ENCODE measurements around the gene ZFP92. TPM values are rescaled to one million over a fixed set of nuclear protein-coding genes. Genes with fewer than 3 reads are reported as not detected.

The ZFP92 gene
- total and polyA plus RNA-seq, 10 donors, result 0.26 to 3.4 (median 2.0) TPM

DNA sequence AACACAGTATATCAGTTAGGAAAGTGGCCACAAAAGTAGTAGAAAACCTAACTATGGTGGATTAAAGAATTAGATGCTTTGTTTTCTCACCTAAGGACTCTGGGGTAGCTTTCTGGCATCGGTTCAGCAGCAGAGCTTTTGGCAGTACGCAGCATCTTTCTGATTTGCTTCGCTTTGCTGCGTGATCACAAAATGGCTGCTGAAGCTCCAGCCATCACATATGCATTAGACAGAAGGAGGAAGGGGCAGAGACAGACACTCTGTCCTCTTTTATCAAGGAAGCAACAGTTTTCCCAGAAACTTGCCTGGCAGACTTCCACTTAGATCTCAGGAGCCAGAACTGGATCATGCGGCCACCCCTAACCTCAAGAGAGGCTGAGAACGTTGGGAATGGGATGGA, 19.5 kb downstream of the ZFP92 start:
- peaks cover 0 to 17% (median 1%) of the 10 kb centered on the region in 8 donors for H3K9me3 ChIP-seq
- no peak overlapping the region for H3K4me3 ChIP-seq
- no peaks in the 10 kb centered on the region for H3K36me3 ChIP-seq
- intact Hi-C loops (cut with DNase I; ENCODE audit: low total_unique reads), result no loop called here
- WGBS, 5 donors, result 78 to 96% (median 88%) methylated on average over 6 of the region's 6 CpGs
- TF ChIP-seq, protein P1, sequence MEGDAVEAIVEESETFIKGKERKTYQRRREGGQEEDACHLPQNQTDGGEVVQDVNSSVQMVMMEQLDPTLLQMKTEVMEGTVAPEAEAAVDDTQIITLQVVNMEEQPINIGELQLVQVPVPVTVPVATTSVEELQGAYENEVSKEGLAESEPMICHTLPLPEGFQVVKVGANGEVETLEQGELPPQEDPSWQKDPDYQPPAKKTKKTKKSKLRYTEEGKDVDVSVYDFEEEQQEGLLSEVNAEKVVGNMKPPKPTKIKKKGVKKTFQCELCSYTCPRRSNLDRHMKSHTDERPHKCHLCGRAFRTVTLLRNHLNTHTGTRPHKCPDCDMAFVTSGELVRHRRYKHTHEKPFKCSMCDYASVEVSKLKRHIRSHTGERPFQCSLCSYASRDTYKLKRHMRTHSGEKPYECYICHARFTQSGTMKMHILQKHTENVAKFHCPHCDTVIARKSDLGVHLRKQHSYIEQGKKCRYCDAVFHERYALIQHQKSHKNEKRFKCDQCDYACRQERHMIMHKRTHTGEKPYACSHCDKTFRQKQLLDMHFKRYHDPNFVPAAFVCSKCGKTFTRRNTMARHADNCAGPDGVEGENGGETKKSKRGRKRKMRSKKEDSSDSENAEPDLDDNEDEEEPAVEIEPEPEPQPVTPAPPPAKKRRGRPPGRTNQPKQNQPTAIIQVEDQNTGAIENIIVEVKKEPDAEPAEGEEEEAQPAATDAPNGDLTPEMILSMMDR (IDR thresholded peaks at IDR 0.05 in 8 of 11, conservative IDR thresholded peaks at IDR 0.05 in 3 of 11), result no peak
- TF ChIP-seq POLR2AphosphoS5 (IDR thresholded peaks at IDR 0.05) (no peak), POLR2A (IDR thresholded peaks at IDR 0.05) (no peak)
- peaks cover 0 to 10% (median 0%) of the 10 kb centered on the region in 7 donors for H3K27me3 ChIP-seq (replicated peaks in 1 of 7)
- H3K27ac ChIP-seq, result no peak overlapping the region
- DNase-seq, result no peak
- H3K4me1 ChIP-seq, result no peaks in the 10 kb centered on the region

DNA sequence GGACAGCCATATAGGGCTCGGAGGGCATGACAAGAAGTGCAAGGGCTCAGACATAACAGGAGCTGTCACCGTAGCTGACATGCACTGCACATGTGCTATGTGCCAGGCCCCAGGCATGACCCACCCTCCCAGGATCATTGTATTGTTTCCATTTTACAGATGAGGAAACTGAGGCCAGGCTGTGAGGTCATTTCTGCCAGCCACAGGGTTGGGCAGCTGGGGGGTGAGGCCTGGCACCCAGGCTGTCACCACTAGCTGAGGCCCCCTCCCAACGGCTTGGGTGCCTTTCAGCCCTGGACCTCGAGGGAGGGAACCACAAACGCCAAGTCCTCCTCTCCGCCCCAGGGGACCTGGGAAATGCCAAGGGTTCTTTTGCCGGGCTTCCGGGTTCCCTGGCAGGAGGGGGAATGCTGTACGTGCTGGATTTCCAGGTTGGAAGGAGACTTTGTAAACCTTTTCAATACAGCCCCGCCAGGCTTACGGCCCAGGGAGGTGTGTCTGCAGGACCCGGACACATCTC, 21.9 kb downstream of the ZFP92 start:
- intact Hi-C loops (cut with DNase I; ENCODE audit: low total_unique reads), result no loop called here
- no peak overlapping the region for H3K27ac ChIP-seq
- no peaks in the 10 kb centered on the region for H3K36me3 ChIP-seq
- H3K4me3 ChIP-seq, result no peak overlapping the region
- TF ChIP-seq, protein P1 (IDR thresholded peaks at IDR 0.05 in 8 of 11, conservative IDR thresholded peaks at IDR 0.05 in 3 of 11), result no peak
- TF ChIP-seq POLR2AphosphoS5 (IDR thresholded peaks at IDR 0.05) (no peak), POLR2A (IDR thresholded peaks at IDR 0.05) (no peak)
- H3K4me1 ChIP-seq, result no peaks in the 10 kb centered on the region
- no peak for DNase-seq
- H3K27me3 ChIP-seq (replicated peaks in 1 of 7), result peaks cover 0 to 11% (median 0%) of the 10 kb centered on the region in 7 donors
- 76 to 86% (median 80%) methylated on average over 1 to 12 of the region's 12 CpGs for WGBS, 5 donors
- peaks cover 0 to 12% (median 1%) of the 10 kb centered on the region in 8 donors for H3K9me3 ChIP-seq

DNA sequence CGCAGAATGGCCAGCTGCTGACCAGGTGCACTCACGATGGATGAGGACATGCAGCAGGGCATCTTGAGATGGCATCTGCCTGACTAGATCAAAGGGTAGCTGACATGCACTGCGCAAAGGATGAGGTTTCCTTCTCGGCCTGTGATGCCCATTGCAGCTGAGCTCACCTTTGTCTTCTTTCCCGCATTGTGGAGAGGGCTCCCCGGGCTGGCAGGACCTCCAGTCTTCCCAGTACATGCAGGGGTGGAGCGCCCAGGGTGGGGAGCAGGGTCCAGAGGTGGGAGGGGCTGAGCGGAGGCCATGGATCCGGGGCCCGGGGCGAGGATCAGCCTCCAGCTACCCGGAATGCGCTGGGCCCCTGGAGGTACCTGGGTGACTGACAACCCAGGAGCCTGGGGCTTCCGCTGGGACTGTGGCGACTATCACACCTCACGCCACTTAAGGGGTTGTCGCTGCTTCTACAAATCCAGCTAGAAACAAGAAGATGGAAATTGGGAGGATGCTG, 22.6 kb downstream of the ZFP92 start:
- no peak for DNase-seq
- no peaks in the 10 kb centered on the region for H3K4me1 ChIP-seq
- WGBS, 5 donors, result 83 to 96% (median 89%) methylated on average over 3 to 17 of the region's 17 CpGs
- H3K4me3 ChIP-seq, result no peak overlapping the region
- H3K27ac ChIP-seq, result no peak overlapping the region
- TF ChIP-seq, protein P1 (IDR thresholded peaks at IDR 0.05 in 8 of 11, conservative IDR thresholded peaks at IDR 0.05 in 3 of 11), result no peak
- TF ChIP-seq POLR2A (IDR thresholded peaks at IDR 0.05), result no peak
- TF ChIP-seq POLR2AphosphoS5 (IDR thresholded peaks at IDR 0.05), result no peak
- H3K27me3 ChIP-seq (replicated peaks in 1 of 7), result peaks cover 0 to 15% (median 0%) of the 10 kb centered on the region in 7 donors
- H3K9me3 ChIP-seq, result peaks cover 0 to 12% (median 1%) of the 10 kb centered on the region in 8 donors
- no peaks in the 10 kb centered on the region for H3K36me3 ChIP-seq
- intact Hi-C loops (cut with DNase I; ENCODE audit: low total_unique reads), result no loop called here

DNA sequence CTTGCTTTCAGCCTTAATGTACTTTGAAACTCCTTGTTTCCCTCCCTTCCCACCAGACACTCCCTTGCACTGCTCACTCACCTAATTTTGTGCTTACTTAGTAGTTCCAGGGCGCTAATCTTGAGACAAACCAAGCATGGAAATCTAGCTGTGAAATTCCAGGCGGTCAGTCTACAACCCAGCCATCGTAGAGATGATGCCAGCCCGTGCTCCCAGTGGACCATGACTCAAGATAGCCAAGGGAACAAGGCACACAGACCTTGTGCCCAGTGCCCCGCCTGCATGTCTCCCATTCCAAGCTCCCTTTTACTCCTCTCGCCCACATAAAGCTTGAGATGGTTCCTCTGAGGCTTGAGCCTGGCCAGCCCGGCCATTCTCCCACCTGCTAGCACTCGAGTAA, 23.5 kb downstream of the ZFP92 start:
- peaks cover 0 to 16% (median 1%) of the 10 kb centered on the region in 8 donors for H3K9me3 ChIP-seq
- intact Hi-C loops (cut with DNase I; ENCODE audit: low total_unique reads), result no loop called here
- H3K27me3 ChIP-seq (replicated peaks in 1 of 7), result peaks cover 0 to 15% (median 0%) of the 10 kb centered on the region in 7 donors
- H3K4me1 ChIP-seq, result no peaks in the 10 kb centered on the region
- WGBS, 5 donors, result 82 to 93% (median 89%) methylated on average over 5 to 8 of the region's 8 CpGs
- TF ChIP-seq, protein P1 (IDR thresholded peaks at IDR 0.05 in 8 of 11, conservative IDR thresholded peaks at IDR 0.05 in 3 of 11), result no peak
- TF ChIP-seq POLR2A (IDR thresholded peaks at IDR 0.05) (no peak), POLR2AphosphoS5 (IDR thresholded peaks at IDR 0.05) (no peak)
- H3K27ac ChIP-seq, result no peak overlapping the region
- no peak overlapping the region for H3K4me3 ChIP-seq
- H3K36me3 ChIP-seq, result no peaks in the 10 kb centered on the region
- no peak for DNase-seq
